Suprapubic skin (tissue), 4 donors: ENCODE results near the gene CEMIP2.

Experiments used
- POLR2A ChIP-seq, 2 donors: fragments of 450-650 bp; IDR thresholded peaks; one replicate each; pipeline ENCODE4 v1.6.1; 2017; ENCODE audit warnings: antibody characterized with exemption in 2 of 2, mild to moderate bottlenecking in 2 of 2, moderate library complexity in 2 of 2
- POLR2AphosphoS5 ChIP-seq, 3 donors: sonication (generic); formaldehyde crosslinking; IDR thresholded peaks; one replicate each; pipeline ENCODE4 v1.6.1; 2017; ENCODE audit warnings: antibody characterized with exemption in 3 of 3
- TF ChIP-seq, protein P1 (sequence below), 2 donors: fragments of 200-600 bp in 1 of 2; fragments of 450-650 bp in 1 of 2; sonication (generic) in 1 of 2; IDR thresholded peaks; one replicate each; pipeline ENCODE4 v1.5.1; 2016 to 2019; ENCODE audit warnings: antibody characterized with exemption in 2 of 2, mild to moderate bottlenecking in 1 of 2, moderate library complexity in 1 of 2

DNA sequence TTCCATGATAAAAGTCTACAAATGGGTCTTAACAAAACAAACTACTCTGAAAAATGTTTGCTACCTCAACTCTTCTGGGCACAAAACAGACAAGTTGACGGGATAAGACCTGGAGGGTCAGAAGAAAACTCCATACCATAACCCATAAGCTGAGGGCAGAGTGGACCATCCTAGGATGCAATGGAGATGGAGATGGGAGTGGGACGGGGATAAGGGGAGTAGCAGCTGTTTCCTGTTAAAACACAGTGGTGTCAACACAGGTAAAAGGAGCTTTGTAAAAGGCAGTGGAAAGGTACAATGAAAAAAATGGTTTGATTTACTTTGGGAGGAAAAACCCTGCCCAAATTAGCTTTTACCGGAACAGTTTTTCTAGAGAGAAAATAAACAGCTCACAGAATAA, 41.6 kb downstream of the CEMIP2 start:
- TF ChIP-seq POLR2AphosphoS5 (IDR thresholded peaks at IDR 0.05) (no peak), POLR2A (IDR thresholded peaks at IDR 0.05) (no peak)
- TF ChIP-seq, protein P1, sequence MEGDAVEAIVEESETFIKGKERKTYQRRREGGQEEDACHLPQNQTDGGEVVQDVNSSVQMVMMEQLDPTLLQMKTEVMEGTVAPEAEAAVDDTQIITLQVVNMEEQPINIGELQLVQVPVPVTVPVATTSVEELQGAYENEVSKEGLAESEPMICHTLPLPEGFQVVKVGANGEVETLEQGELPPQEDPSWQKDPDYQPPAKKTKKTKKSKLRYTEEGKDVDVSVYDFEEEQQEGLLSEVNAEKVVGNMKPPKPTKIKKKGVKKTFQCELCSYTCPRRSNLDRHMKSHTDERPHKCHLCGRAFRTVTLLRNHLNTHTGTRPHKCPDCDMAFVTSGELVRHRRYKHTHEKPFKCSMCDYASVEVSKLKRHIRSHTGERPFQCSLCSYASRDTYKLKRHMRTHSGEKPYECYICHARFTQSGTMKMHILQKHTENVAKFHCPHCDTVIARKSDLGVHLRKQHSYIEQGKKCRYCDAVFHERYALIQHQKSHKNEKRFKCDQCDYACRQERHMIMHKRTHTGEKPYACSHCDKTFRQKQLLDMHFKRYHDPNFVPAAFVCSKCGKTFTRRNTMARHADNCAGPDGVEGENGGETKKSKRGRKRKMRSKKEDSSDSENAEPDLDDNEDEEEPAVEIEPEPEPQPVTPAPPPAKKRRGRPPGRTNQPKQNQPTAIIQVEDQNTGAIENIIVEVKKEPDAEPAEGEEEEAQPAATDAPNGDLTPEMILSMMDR (IDR thresholded peaks at IDR 0.05): no peak
